ENCODE results near the gene LHX8.

DNA sequence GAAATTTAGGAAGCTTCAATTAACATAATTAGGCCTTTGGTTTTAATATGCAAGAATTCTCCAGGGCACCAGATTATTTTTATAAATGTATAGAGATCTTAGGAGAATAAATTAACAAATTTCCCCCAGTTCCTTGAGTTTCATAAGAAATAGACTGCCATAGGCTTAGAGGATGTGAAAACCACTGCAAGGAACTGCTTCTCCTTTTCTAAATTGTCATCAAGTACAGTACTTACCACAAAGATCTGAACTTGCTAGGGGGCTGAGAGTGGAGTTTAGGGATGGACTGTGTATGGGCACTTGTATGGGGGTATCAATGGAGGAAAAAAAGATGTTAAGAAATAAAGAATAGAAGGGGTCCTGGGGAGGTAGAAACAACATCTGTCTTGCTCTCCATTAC is 31.1 kb downstream of the LHX8 start:
- TF ChIP-seq CTCF (IDR thresholded peaks at IDR 0.05) (no peak), POLR2A (IDR thresholded peaks at IDR 0.05) (no peak)
